B cell (primary cell): ENCODE measurements around the gene TMEM158.

Source experiments
- CTCF ChIP-seq: fragments of 200-600 bp; IDR thresholded peaks from one replicate; pipeline ENCODE4 v1.8.0; 2022; ENCODE audit warnings: antibody characterized with exemption, mild to moderate bottlenecking
- EZH2 ChIP-seq: IDR thresholded peaks from 2 replicates; pipeline ENCODE4 v1.6.1; 2012; ENCODE audit warnings: borderline replicate concordance, low read depth, mild to moderate bottlenecking, moderate library complexity, low read length; ENCODE audit not compliant: insufficient read depth, poor library complexity, severe bottlenecking

GRCh38 chr3:45275006-45275704, 49.1 kb upstream of the TMEM158 start:
- no peak for TF ChIP-seq CTCF
- TF ChIP-seq EZH2: no peak
